ENCODE results near the gene ZDHHC4. TPM values are rescaled to one million over a fixed set of nuclear protein-coding genes. Genes with fewer than 3 reads are reported as not detected.

ZDHHC4 gene
- total and polyA plus RNA-seq, 9 of the 15 experiments (the other 6 are each of a cell fraction or from before 2014, with no cell fraction given): 33.4 to 106 (median 58.3) TPM

GRCh38 chr7:6588566-6588965, 11.3 kb downstream of the ZDHHC4 start:
- Histone ChIP-seq H3K4me1 (replicated peaks in 1 of 2; ENCODE audit: control insufficient read depth in 2 of 2, insufficient read depth in 2 of 2, low read length in 2 of 2) (peaks cover 7 to 16% of the 10 kb centered on the region in 2 experiments), H4K20me1 (replicated peaks; ENCODE audit: control insufficient read depth, insufficient read depth, low read length) (no peaks in the 10 kb centered on the region), H3K9ac (ENCODE audit: insufficient read depth in 1 of 2, low read depth in 2 of 2, low read length in 2 of 2) (no peak overlapping the region; a peak in 1 of 4 replicates), H3K27me3 (ENCODE audit: control insufficient read depth in 2 of 2, insufficient read depth in 2 of 2, low read length in 2 of 2) (no peaks in the 10 kb centered on the region), H3K4me3 (no peak overlapping the region), H3K36me3 (ENCODE audit: control insufficient read depth, insufficient read depth, low read length) (peaks cover 66% of the 10 kb centered on the region), H3K27ac (ENCODE audit: extremely low read depth, low read depth, low read length) (no peak overlapping the region), H3K9me1 (ENCODE audit: control insufficient read depth, insufficient read depth, low read length) (peaks cover 5% of the 10 kb centered on the region), H3K9me3 (replicated peaks; ENCODE audit: control insufficient read depth, insufficient read depth, low read depth, low read length) (no peaks in the 10 kb centered on the region), H3K4me2 (ENCODE audit: insufficient read depth, low read length) (no peak overlapping the region), H2AFZ (ENCODE audit: low read depth, low read length) (no peak overlapping the region), H3K79me2 (ENCODE audit: control insufficient read depth, insufficient read depth, low read length) (peaks cover 16% of the 10 kb centered on the region)
- TF ChIP-seq ETS2 (tag; IDR thresholded peaks at IDR 0.05; ENCODE audit: borderline replicate concordance, poor library complexity, severe bottlenecking): no peak
- TF ChIP-seq RB1 (IDR thresholded peaks at IDR 0.05; ENCODE audit: low read depth): no peak
- TF ChIP-seq NR1H2 (CRISPR knock-in tag; IDR thresholded peaks at IDR 0.05): no peak
- TF ChIP-seq TBP (optimal IDR thresholded peaks at IDR 0.05; ENCODE audit: low read depth, low read length): no peak
- TF ChIP-seq TRIM25 (IDR thresholded peaks at IDR 0.05; ENCODE audit: borderline replicate concordance): no peak
- TF ChIP-seq ELF1 (tag; IDR thresholded peaks at IDR 0.05): no peak
- CTCF ChIA-PET (ENCODE audit: low intra/inter-chr PET ratio): no interaction called here
- POLR2A ChIA-PET: interaction anchor here (2.7 kb wide), 1 partner anchor 11 kb away, joined by 19 read pairs; the partner anchor contains the start of gene ZDHHC4
- BruUV-seq (replicated peaks): no TSS peak
- 72% methylated on average over 9 of the region's 9 CpGs for WGBS (ENCODE audit: insufficient coverage, low coverage, missing lambda C conversion rate)
- FAIRE-seq (no peak), ATAC-seq (no peak), DNase-seq (ENCODE audit: extremely low read depth in 1 of 4, low spot score in 3 of 4) (no peak)
- intact Hi-C loops (cut with micrococcal nuclease): no loop called here
- in situ Hi-C loops (cut with MboI): no loop called here
